CD4-positive, alpha-beta memory T cell (primary cell): Measurements from ENCODE around the gene HMGN4. TPM values are rescaled to one million over a fixed set of nuclear protein-coding genes. Genes with fewer than 3 reads are reported as not detected.

Source experiments
- CTCF ChIA-PET: fragments of 350-600 bp; sonication (Branson Sonifier 250); formaldehyde crosslinking; loops from one replicate; lab custom pipeline; 2021; ENCODE audit warnings: inconsistent platforms; ENCODE audit not compliant: partially characterized antibody; lab: Charles Lee
- POLR2A ChIA-PET: fragments of 350-600 bp; sonication (Branson Sonifier 250); formaldehyde crosslinking; loops from one replicate; lab custom pipeline; 2021; ENCODE audit not compliant: partially characterized antibody; lab: Charles Lee
- DNase-seq, 5 donors: peaks; one replicate each; pipeline versions ENCODE4 v3.0.0 to v3.0.0-alpha.2; 2020 to 2022; ENCODE audit warnings: mixed read lengths in 1 of 5
- H3K27ac ChIP-seq: one replicate; pipeline ENCODE4 v1.7.0; 2013; ENCODE audit warnings: low read depth, low read length
- H3K27me3 ChIP-seq: 2 replicates; pipeline ENCODE4 v1.7.0; 2013; ENCODE audit warnings: mild to moderate bottlenecking, low read length, moderate library complexity; ENCODE audit not compliant: insufficient read depth
- H3K36me3 ChIP-seq: 2 replicates; pipeline ENCODE4 v1.7.0; 2013; ENCODE audit warnings: mild to moderate bottlenecking, low read length, moderate library complexity; ENCODE audit not compliant: insufficient read depth
- H3K4me1 ChIP-seq: 2 replicates; pipeline ENCODE4 v1.7.0; 2013; ENCODE audit warnings: mild to moderate bottlenecking, low read length, moderate library complexity; ENCODE audit not compliant: insufficient read depth
- H3K4me3 ChIP-seq, 2 donors: one replicate each; pipeline ENCODE4 v1.7.0; 2013; ENCODE audit warnings: low read length in 2 of 2, mild to moderate bottlenecking in 1 of 2
- H3K9me3 ChIP-seq, 2 donors: one replicate each; pipeline ENCODE4 v1.7.0; 2013; ENCODE audit warnings: low read length in 2 of 2, control low read depth in 1 of 2; ENCODE audit not compliant: control insufficient read depth in 1 of 2
- H3K27ac Mint-ChIP-seq, 7 donors: one replicate each; pipeline ENCODE4 v1.8.0; 2020 to 2021; ENCODE audit warnings: mixed read lengths in 7 of 7, mild to moderate bottlenecking in 6 of 7, inconsistent platforms in 3 of 7, moderate library complexity in 3 of 7
- H3K27me3 Mint-ChIP-seq, 2 donors: one replicate each; pipeline ENCODE4 v1.8.0; 2020 to 2021; ENCODE audit warnings: mixed read lengths in 2 of 2
- H3K36me3 Mint-ChIP-seq, 2 donors: one replicate each; pipeline ENCODE4 v1.8.0; 2020 to 2021; ENCODE audit warnings: mixed read lengths in 2 of 2, inconsistent platforms in 1 of 2, mild to moderate bottlenecking in 1 of 2
- H3K4me1 Mint-ChIP-seq, 4 donors: one replicate each; pipeline ENCODE4 v1.8.0; 2020 to 2021; ENCODE audit warnings: mixed read lengths in 4 of 4, mild to moderate bottlenecking in 1 of 4
- H3K4me3 Mint-ChIP-seq, 8 donors: one replicate each; pipeline ENCODE4 v1.8.0; 2020 to 2021; ENCODE audit warnings: mixed read lengths in 8 of 8, mild to moderate bottlenecking in 7 of 8, moderate library complexity in 6 of 8, inconsistent platforms in 3 of 8
- H3K9me3 Mint-ChIP-seq, 8 donors: one replicate each; pipeline ENCODE4 v1.8.0; 2020 to 2021; ENCODE audit warnings: mixed read lengths in 8 of 8, mild to moderate bottlenecking in 5 of 8, inconsistent platforms in 3 of 8, moderate library complexity in 1 of 8
- intact Hi-C: fragments of 100-400 bp; cut with micrococcal nuclease; formaldehyde crosslinking; loops from one replicate; pipeline ENCODE4 v1.15.1; 2023
- polyA plus RNA-seq, 2 donors: library from polyadenylated mRNA; unstranded; fragments of 300-500 nt; fragmentation: Illumina TruSeq; gene quantifications; one replicate each; pipeline ENCODE4 v1.2.3, GENCODE V29; 2021
- total RNA-seq, 2 experiments: library from RNA; stranded (reverse); gene quantifications; one replicate each; pipeline ENCODE4 v1.2.3, GENCODE V29; 2021

The HMGN4 gene
- total and polyA plus RNA-seq, 4 experiments from 2014 or later = 102 to 305 (median 130) TPM

- Mint-ChIP-seq H3K36me3 (peaks cover 0 to 7% of the 10 kb centered on the region in 2 donors), H3K4me1 (peaks cover 8 to 28% (median 18%) of the 10 kb centered on the region in 4 donors), H3K9me3 (peaks cover 0 to 19% (median 9%) of the 10 kb centered on the region in 8 donors), H3K27me3 (peaks cover 3% of the 10 kb centered on the region in 2 donors), H3K4me3 (peak overlapping the region; percentile 79 to 93 (median 90)), H3K27ac (peak overlapping the region in 5 of 7 donors; percentile 78 to 97 (median 93))
- CTCF ChIA-PET = interaction anchor here (1.0 to 8.4 kb wide), 5 partner anchors 8 to 236 kb away, joined by 3 to 116 read pairs (median 4); no protein-coding TSS in a partner anchor
- H3K27me3 ChIP-seq = no peaks in the 10 kb centered on the region
- intact Hi-C loops = loop anchor here (1.0 kb wide), 1 partner anchor 19 kb away; the partner anchor contains the start of gene ABT1
- DNase-seq = no peak
- H3K27ac ChIP-seq = no peak overlapping the region
- H3K36me3 ChIP-seq = no peaks in the 10 kb centered on the region
- peaks cover 0 to 6% of the 10 kb centered on the region in 2 donors for H3K9me3 ChIP-seq
- POLR2A ChIA-PET = interaction anchor here (1.0 to 2.0 kb wide), 5 partner anchors 9 to 1287 kb away, joined by 3 to 7 read pairs (median 5); no protein-coding TSS in a partner anchor
- peaks cover 15% of the 10 kb centered on the region for H3K4me1 ChIP-seq
- H3K4me3 ChIP-seq = peak overlapping the region; percentile 38 to 71
Measured at GRCh38 chr6:26577720-26578072, 39.5 kb downstream of the HMGN4 start.

GRCh38 chr6:26578279-26578678, 40.1 kb downstream of the HMGN4 start:
- Histone ChIP-seq H3K9me3 (peaks cover 0 to 6% of the 10 kb centered on the region in 2 donors), H3K4me1 (peaks cover 13% of the 10 kb centered on the region), H3K36me3 (no peaks in the 10 kb centered on the region), H3K4me3 (no peak overlapping the region), H3K27ac (no peak overlapping the region), H3K27me3 (no peaks in the 10 kb centered on the region)
- CTCF ChIA-PET = interaction anchor here (0.9 to 8.4 kb wide), 4 partner anchors 9 to 237 kb away, joined by 3 to 116 read pairs (median 5); no protein-coding TSS in a partner anchor
- Mint-ChIP-seq H3K27me3 (peaks cover 3 to 7% of the 10 kb centered on the region in 2 donors), H3K36me3 (peaks cover 0 to 7% of the 10 kb centered on the region in 2 donors), H3K9me3 (peaks cover 0 to 19% (median 9%) of the 10 kb centered on the region in 8 donors), H3K4me3 (peak overlapping the region in 6 of 8 donors; percentile 29 to 76 (median 44)), H3K27ac (peak overlapping the region in 3 of 7 donors; percentile 12 to 96 (median 55)), H3K4me1 (peaks cover 7 to 25% (median 17%) of the 10 kb centered on the region in 4 donors)
- DNase-seq = no peak
- intact Hi-C loops = no loop called here
- POLR2A ChIA-PET = interaction anchor here (0.6 to 1.5 kb wide), 2 partner anchors 13 to 1286 kb away, joined by 3 read pairs; no protein-coding TSS in a partner anchor

- peaks cover 0 to 19% (median 9%) of the 10 kb centered on the region in 8 donors for H3K9me3 Mint-ChIP-seq
- POLR2A ChIA-PET = interaction anchor here (0.6 to 1.5 kb wide), 4 partner anchors 10 to 1286 kb away, joined by 3 read pairs; no protein-coding TSS in a partner anchor
Measured at GRCh38 chr6:26578741-26579140, 40.6 kb downstream of the HMGN4 start.

GRCh38 chr6:26581164-26581915, 43.2 kb downstream of the HMGN4 start:
- H3K36me3 Mint-ChIP-seq = peaks cover 0 to 7% of the 10 kb centered on the region in 2 donors
- Histone ChIP-seq H3K9me3 (peaks cover 0 to 6% of the 10 kb centered on the region in 2 donors), H3K36me3 (no peaks in the 10 kb centered on the region), H3K27me3 (no peaks in the 10 kb centered on the region), H3K4me3 (no peak overlapping the region), H3K27ac (no peak overlapping the region), H3K4me1 (peaks cover 13% of the 10 kb centered on the region)
- peaks cover 4 to 23% of the 10 kb centered on the region in 2 donors for H3K27me3 Mint-ChIP-seq
- ChIA-PET CTCF (interaction anchor here (5.0 kb wide), 1 partner anchor 14 kb away, joined by 25 read pairs; the partner anchor contains the start of gene ABT1), POLR2A (interaction anchor here (0.9 to 1.7 kb wide), 2 partner anchors 13 to 14 kb away, joined by 5 read pairs; no protein-coding TSS in a partner anchor)
- H3K4me1 Mint-ChIP-seq = peaks cover 7 to 21% (median 15%) of the 10 kb centered on the region in 4 donors
- H3K4me3 Mint-ChIP-seq = no peak overlapping the region
- peaks cover 0 to 19% (median 9%) of the 10 kb centered on the region in 8 donors for H3K9me3 Mint-ChIP-seq
- no peak for DNase-seq
- H3K27ac Mint-ChIP-seq = peak overlapping the region in 2 of 7 donors; percentile 14 to 49
- intact Hi-C loops = no loop called here

More at GRCh38 chr6:26578741-26579140, 40.6 kb downstream of the HMGN4 start:
- no peaks in the 10 kb centered on the region for H3K36me3 ChIP-seq
- peak overlapping the region in 4 of 8 donors; percentile 4 to 55 (median 38) for H3K4me3 Mint-ChIP-seq
- peaks cover 3 to 10% of the 10 kb centered on the region in 2 donors for H3K27me3 Mint-ChIP-seq
- CTCF ChIA-PET = interaction anchor here (0.9 to 8.4 kb wide), 4 partner anchors 9 to 238 kb away, joined by 3 to 116 read pairs (median 5); no protein-coding TSS in a partner anchor
- H3K4me3 ChIP-seq = no peak overlapping the region
- peaks cover 0 to 7% of the 10 kb centered on the region in 2 donors for H3K36me3 Mint-ChIP-seq
- H3K27ac Mint-ChIP-seq = peak overlapping the region in 1 of 7 donors; percentile 72
- H3K27me3 ChIP-seq = no peaks in the 10 kb centered on the region
- no peak overlapping the region for H3K27ac ChIP-seq
- intact Hi-C loops = no loop called here
- peaks cover 7 to 25% (median 17%) of the 10 kb centered on the region in 4 donors for H3K4me1 Mint-ChIP-seq
- H3K4me1 ChIP-seq = peaks cover 13% of the 10 kb centered on the region
- peaks cover 0 to 6% of the 10 kb centered on the region in 2 donors for H3K9me3 ChIP-seq
- DNase-seq = no peak

GRCh38 chr6:26588965-26589364, 50.8 kb downstream of the HMGN4 start:
- Histone ChIP-seq H3K4me1 (no peaks in the 10 kb centered on the region), H3K27ac (no peak overlapping the region), H3K36me3 (no peaks in the 10 kb centered on the region), H3K4me3 (no peak overlapping the region), H3K9me3 (no peaks in the 10 kb centered on the region), H3K27me3 (no peaks in the 10 kb centered on the region)
- DNase-seq = no peak
- Mint-ChIP-seq H3K9me3 (peaks cover 0 to 2% (median 0%) of the 10 kb centered on the region in 8 donors), H3K27me3 (peaks cover 17 to 30% of the 10 kb centered on the region in 2 donors), H3K36me3 (no peaks in the 10 kb centered on the region), H3K4me1 (no peaks in the 10 kb centered on the region), H3K27ac (no peak overlapping the region), H3K4me3 (no peak overlapping the region)
- intact Hi-C loops = no loop called here
- ChIA-PET CTCF (no interaction called here), POLR2A (no interaction called here)

GRCh38 chr6:26592649-26593048, 54.5 kb downstream of the HMGN4 start:
- ChIA-PET POLR2A (interaction anchor here (1.7 kb wide), 1 partner anchor 23 kb away, joined by 14 read pairs; no protein-coding TSS in a partner anchor), CTCF (interaction anchor here (5.7 to 6.3 kb wide), 2 partner anchors 18 to 250 kb away, joined by 114 to 116 read pairs; no protein-coding TSS in a partner anchor)
- peaks cover under 1% of the 10 kb centered on the region for H3K36me3 ChIP-seq
- peak overlapping the region in 1 of 8 donors; percentile 20 for H3K4me3 Mint-ChIP-seq
- H3K4me1 Mint-ChIP-seq = peaks cover 0 to 6% (median under 1%) of the 10 kb centered on the region in 4 donors
- H3K9me3 Mint-ChIP-seq = peaks cover 0 to 2% (median 0%) of the 10 kb centered on the region in 8 donors
- peaks cover 13% of the 10 kb centered on the region for H3K4me1 ChIP-seq
- intact Hi-C loops = loop anchor here (10.0 kb wide), 1 partner anchor 1302 kb away; a partner anchor contains a TSS
- DNase-seq = no peak
- H3K36me3 Mint-ChIP-seq = no peaks in the 10 kb centered on the region
- peaks cover 20 to 24% of the 10 kb centered on the region in 2 donors for H3K27me3 Mint-ChIP-seq
- H3K4me3 ChIP-seq = no peak overlapping the region
- no peaks in the 10 kb centered on the region for H3K9me3 ChIP-seq
- H3K27ac ChIP-seq = no peak overlapping the region
- no peaks in the 10 kb centered on the region for H3K27me3 ChIP-seq
- no peak overlapping the region for H3K27ac Mint-ChIP-seq
